H1 (cell line): ENCODE results near the gene LAMP5. TPM values are rescaled to one million over a fixed set of nuclear protein-coding genes. Genes with fewer than 3 reads are reported as not detected.

Experiments
- CTCF ChIA-PET: fragments of 300-600 bp; sonication (Branson Sonifier 250); formaldehyde crosslinking; loops from one replicate; lab custom pipeline; 2021; ENCODE audit not compliant: partially characterized antibody; lab: Charles Lee
- POLR2A ChIA-PET: fragments of 300-600 bp; sonication (Branson Sonifier 250); formaldehyde crosslinking; loops from one replicate; lab custom pipeline; 2021; ENCODE audit warnings: inconsistent platforms; ENCODE audit not compliant: partially characterized antibody; lab: Charles Lee
- DNase-seq, 2 experiments: peaks; one replicate each; pipeline versions ENCODE4 v3.0.0 to v3.0.0-alpha.2; 2010 to 2022; ENCODE audit warnings: low spot score in 2 of 2, low read depth in 1 of 2, mixed read lengths in 1 of 2
- FAIRE-seq: peaks from 2 replicates; lab custom pipeline; 2011; peaks lifted over from hg19 to GRCh38; lab: Jason Lieb, UNC
- H2AFZ ChIP-seq: 2 replicates; pipeline ENCODE4 v1.8.1; 2012; ENCODE audit warnings: low read length, inconsistent platforms
- H2AK5ac ChIP-seq: 2 replicates; pipeline ENCODE4 v1.6.1; 2013; ENCODE audit warnings: low read depth, low read length
- H2BK120ac ChIP-seq: replicated peaks from 2 replicates; pipeline ENCODE3; 2013; ENCODE audit warnings: low read depth, low read length, inconsistent platforms
- H2BK12ac ChIP-seq: 2 replicates; pipeline ENCODE4 v1.6.1; 2013; ENCODE audit warnings: low read depth, low read length
- H2BK15ac ChIP-seq: 2 replicates; pipeline ENCODE4 v1.6.1; 2013; ENCODE audit warnings: low read length
- H2BK20ac ChIP-seq: 2 replicates; pipeline ENCODE4 v1.6.1; 2013; ENCODE audit warnings: low read length
- H2BK5ac ChIP-seq: 2 replicates; pipeline ENCODE4 v1.6.1; 2013; ENCODE audit warnings: low read depth, low read length
- H3K14ac ChIP-seq: 2 replicates; pipeline ENCODE4 v1.6.1; 2013; ENCODE audit warnings: inconsistent platforms; ENCODE audit not compliant: insufficient read length
- H3K18ac ChIP-seq: 2 replicates; pipeline ENCODE4 v1.6.1; 2013; ENCODE audit warnings: low read length; ENCODE audit errors: extremely low read depth
- H3K23ac ChIP-seq: 2 replicates; pipeline ENCODE4 v1.6.1; 2013; ENCODE audit warnings: inconsistent platforms; ENCODE audit not compliant: insufficient read length
- H3K23me2 ChIP-seq: 2 replicates; pipeline ENCODE4 v1.6.1; 2013; ENCODE audit warnings: low read depth, low read length
- H3K27ac ChIP-seq: 2 replicates; pipeline ENCODE4 v1.6.1; 2011; ENCODE audit warnings: low read depth, low read length, inconsistent platforms
- H3K27me3 ChIP-seq, 4 experiments: replicated peaks in 1 of 4; 1 replicate in 1 of 4; 2 replicates in 3 of 4; pipeline versions ENCODE4 v1.6.1 to v1.8.1; 2011 to 2013; ENCODE audit warnings: low read length in 3 of 4, mild to moderate bottlenecking in 3 of 4, inconsistent platforms in 2 of 4, mixed read lengths in 2 of 4, moderate library complexity in 1 of 4; ENCODE audit not compliant: control insufficient read depth in 3 of 4, insufficient read depth in 3 of 4; ENCODE audit errors: extremely low read depth in 1 of 4
- H3K36me3 ChIP-seq, 4 experiments: 2 replicates each; pipeline versions ENCODE4 v1.6.1 to v1.8.1; 2011 to 2013; ENCODE audit warnings: mild to moderate bottlenecking in 4 of 4, low read length in 3 of 4, moderate library complexity in 2 of 4, control low read depth in 1 of 4, inconsistent platforms in 1 of 4; ENCODE audit not compliant: insufficient read depth in 4 of 4, control insufficient read depth in 2 of 4
- H3K4ac ChIP-seq: replicated peaks from 2 replicates; pipeline ENCODE3; 2013; ENCODE audit warnings: low read length, low read depth, mixed read lengths, inconsistent platforms; ENCODE audit not compliant: insufficient read length
- H3K4me1 ChIP-seq, 4 experiments: replicated peaks in 1 of 4; 1 replicate in 1 of 4; 2 replicates in 3 of 4; pipeline versions ENCODE4 v1.6.1 to v1.8.1; 2011 to 2013; ENCODE audit warnings: low read length in 3 of 4, inconsistent platforms in 2 of 4, mixed read lengths in 1 of 4; ENCODE audit not compliant: insufficient read depth in 4 of 4, control insufficient read depth in 3 of 4
- H3K4me2 ChIP-seq, 2 experiments: 2 replicates each; pipeline versions ENCODE4 v1.6.1 to v1.8.1; 2011 to 2013; ENCODE audit warnings: low read depth in 2 of 2, low read length in 2 of 2, control low read depth in 1 of 2, inconsistent platforms in 1 of 2, mild to moderate bottlenecking in 1 of 2; ENCODE audit not compliant: insufficient read depth in 1 of 2
- H3K4me3 ChIP-seq, 4 experiments: fragments of 200-600, 300-600 bp in 1 of 4; sonication (generic), shearing (Covaris generic), sonication (Bioruptor Twin) in 1 of 4; 2 replicates each; pipeline versions ENCODE4 v1.5.1 to v1.8.1; 2011 to 2016; ENCODE audit warnings: low read length in 4 of 4, low read depth in 3 of 4, control low read depth in 2 of 4, inconsistent platforms in 2 of 4, mild to moderate bottlenecking in 2 of 4, mixed read lengths in 1 of 4, moderate library complexity in 1 of 4; ENCODE audit not compliant: insufficient read depth in 2 of 4; ENCODE audit errors: extremely low read depth in 1 of 4
- H3K56ac ChIP-seq: replicated peaks from 2 replicates; pipeline ENCODE3; 2013; ENCODE audit warnings: low read depth, mild to moderate bottlenecking, mixed read lengths, low read length, inconsistent platforms; ENCODE audit not compliant: insufficient read length
- H3K79me1 ChIP-seq: 2 replicates; pipeline ENCODE4 v1.6.1; 2013; ENCODE audit warnings: low read depth, low read length, control low read depth
- H3K79me2 ChIP-seq, 2 experiments: 2 replicates each; pipeline versions ENCODE4 v1.6.1 to v1.8.1; 2012 to 2013; ENCODE audit warnings: low read length in 2 of 2, mild to moderate bottlenecking in 2 of 2, inconsistent platforms in 1 of 2; ENCODE audit not compliant: insufficient read depth in 2 of 2, control insufficient read depth in 1 of 2
- H3K9ac ChIP-seq, 4 experiments: replicated peaks in 1 of 4; 1 replicate in 1 of 4; 2 replicates in 3 of 4; pipeline versions ENCODE4 v1.6.1 to v1.8.1; 2011 to 2013; ENCODE audit warnings: low read depth in 3 of 4, low read length in 3 of 4, control low read depth in 2 of 4, mild to moderate bottlenecking in 2 of 4, moderate library complexity in 2 of 4, inconsistent platforms in 1 of 4; ENCODE audit errors: extremely low read depth in 1 of 4
- H3K9me3 ChIP-seq, 2 experiments: 2 replicates each; pipeline versions ENCODE4 v1.6.1 to v1.8.1; 2012 to 2013; ENCODE audit warnings: mild to moderate bottlenecking in 2 of 2, moderate library complexity in 2 of 2, control low read depth in 1 of 2, inconsistent platforms in 1 of 2, low read depth in 1 of 2, low read length in 1 of 2, mixed read lengths in 1 of 2; ENCODE audit not compliant: insufficient read depth in 2 of 2
- H4K20me1 ChIP-seq, 2 experiments: replicated peaks in 1 of 2; 2 replicates each; pipeline versions ENCODE3 to v1.8.1; 2011 to 2013; ENCODE audit warnings: inconsistent platforms in 2 of 2, low read length in 2 of 2, mild to moderate bottlenecking in 1 of 2; ENCODE audit not compliant: insufficient read depth in 2 of 2, control insufficient read depth in 1 of 2
- H4K5ac ChIP-seq: 2 replicates; pipeline ENCODE4 v1.6.1; 2013; ENCODE audit warnings: low read length, low read depth, mixed read lengths, inconsistent platforms; ENCODE audit not compliant: insufficient read length
- H4K8ac ChIP-seq: 2 replicates; pipeline ENCODE4 v1.8.0; 2013; ENCODE audit warnings: mild to moderate bottlenecking, moderate library complexity, low read length, inconsistent platforms; ENCODE audit not compliant: insufficient read depth; ENCODE audit errors: extremely low read depth
- H4K91ac ChIP-seq: replicated peaks from 2 replicates; pipeline ENCODE3; 2013; ENCODE audit warnings: low read length, mixed read lengths, inconsistent platforms; ENCODE audit not compliant: insufficient read length
- SAP30 ChIP-seq: fragments of 300-600 bp; sonication (generic); IDR thresholded peaks from 2 replicates; pipeline ENCODE4 v1.7.1; 2012; ENCODE audit warnings: low read length, moderate library complexity, mild to moderate bottlenecking, inconsistent platforms; ENCODE audit not compliant: insufficient read depth, insufficient replicate concordance
- SP1 ChIP-seq: IDR thresholded peaks from 2 replicates; pipeline ENCODE4 v1.6.1; 2011; ENCODE audit warnings: low read depth, low read length
- USF2 ChIP-seq: IDR thresholded peaks from 2 replicates; pipeline ENCODE4 v1.6.1; 2011; ENCODE audit warnings: low read length, improper control_type of control experiment
- WGBS, 2 experiments: shearing (Covaris generic) in 1 of 2; methylation state at CpG; one replicate each; pipeline versions ENCODE4 v1.1.6 to v1.1.7; 2013 to 2015; ENCODE audit warnings: low lambda C conversion rate in 2 of 2, mixed read lengths in 2 of 2, inconsistent platforms in 1 of 2, low coverage in 1 of 2, missing lambda C conversion rate in 1 of 2; ENCODE audit not compliant: insufficient replicate concordance in 2 of 2, insufficient coverage in 1 of 2, insufficient read length in 1 of 2; ENCODE audit errors: extremely low coverage in 1 of 2, missing lambda C conversion rate in 1 of 2; 5-methylcytosine and 5-hydroxymethylcytosine counted together
- polyA plus RNA-seq, 7 experiments: library from polyadenylated mRNA; depleted of rRNA in 3 of 7; stranded (reverse) in 5 of 7; unstranded in 2 of 7; fragments of >200 nt in 5 of 7; fragments of 200-250 nt in 2 of 7; gene quantifications; 1 replicate in 5 of 7; 2 replicates in 1 of 7; 4 replicates in 1 of 7; pipeline versions ENCODE4 v1.2.1 to v1.2.3, GENCODE V29; 2011 to 2013; ENCODE audit warnings: missing spikeins in 2 of 7, mixed read lengths in 2 of 7
- total RNA-seq: library from RNA; stranded (reverse); fragmentation: NEBNext Ultra II Directional; extraction: Animal tissue kit (Norgen Biotek cat#: 25700); gene quantifications from 2 replicates; pipeline ENCODE4 v1.2.1, GENCODE V29; 2021

Gene LAMP5
- total and polyA plus RNA-seq, 2 of the 8 experiments (the other 6 are each of a cell fraction or from before 2014, with no cell fraction given): 0.22 to 1.9 TPM

- Histone ChIP-seq H2BK120ac (no peak overlapping the region), H2AFZ (no peak overlapping the region), H4K5ac (no peak overlapping the region), H3K4me2 (no peak overlapping the region), H2BK15ac (no peak overlapping the region), H3K23ac (no peak overlapping the region), H3K9me3 (no peaks in the 10 kb centered on the region), H2BK5ac (no peak overlapping the region), H3K79me1 (no peaks in the 10 kb centered on the region), H3K14ac (no peak overlapping the region), H2BK12ac (no peak overlapping the region), H4K8ac (no peak overlapping the region), H3K27ac (no peak overlapping the region), H3K36me3 (no peaks in the 10 kb centered on the region), H3K27me3 (no peaks in the 10 kb centered on the region), H3K4ac (no peak overlapping the region), H3K79me2 (no peaks in the 10 kb centered on the region), H4K91ac (no peak overlapping the region), H3K18ac (no peak overlapping the region), H3K56ac (no peak overlapping the region), H3K9ac (no peak overlapping the region), H4K20me1 (no peaks in the 10 kb centered on the region), H3K4me1 (peaks cover 0 to 3% (median 0%) of the 10 kb centered on the region in 4 experiments; a peak in 1 of 7 replicates), H2AK5ac (no peak overlapping the region), H3K23me2 (no peaks in the 10 kb centered on the region), H2BK20ac (no peak overlapping the region), H3K4me3 (no peak overlapping the region)
- 79% methylated on average over 2 of the region's 2 CpGs; no CpG with 5 or more reads in 1 of the 2 experiments for WGBS, 2 experiments
- TF ChIP-seq USF2: no peak
- TF ChIP-seq SAP30: no peak
- no peak for TF ChIP-seq SP1
- DNase-seq (no peak), FAIRE-seq (no peak)
- ChIA-PET POLR2A (no interaction called here), CTCF (no interaction called here)
Observed at GRCh38 chr20:9531581-9531980, 17.2 kb downstream of the LAMP5 start.
